ENCODE results near the gene FANCI.

FANCI gene

GRCh38 chr15:89309993-89310392 lies 66.2 kb downstream of the FANCI start:
- H3K36me3 ChIP-seq (ENCODE audit: control insufficient read depth, insufficient read depth, low read length) = peaks cover 20% of the 10 kb centered on the region
- no peak overlapping the region for H3K23ac ChIP-seq (ENCODE audit: low read length)
- H2BK120ac ChIP-seq (ENCODE audit: low read depth, low read length) = no peak overlapping the region
- H4K8ac ChIP-seq (ENCODE audit: low read depth, low read length) = no peak overlapping the region
- no peak for DNase-seq
- no peak overlapping the region for H3K4me2 ChIP-seq (ENCODE audit: low read length)
- H2AK5ac ChIP-seq (ENCODE audit: low read length) = no peak overlapping the region
- no peak overlapping the region for H2BK5ac ChIP-seq (ENCODE audit: low read length)
- no peaks in the 10 kb centered on the region for H3K4me1 ChIP-seq (ENCODE audit: control insufficient read depth, low read depth, low read length)
- no peak overlapping the region for H3K9ac ChIP-seq (ENCODE audit: low read length)
- H3K27ac ChIP-seq (ENCODE audit: low read depth, low read length) = no peak overlapping the region
- no peak overlapping the region for H2BK15ac ChIP-seq (replicated peaks; ENCODE audit: low read depth)
- no peak overlapping the region for H3K4me3 ChIP-seq (ENCODE audit: low read length)
- no peaks in the 10 kb centered on the region for H3K79me2 ChIP-seq (ENCODE audit: control insufficient read depth, insufficient read depth, low read length)
- no CpG with 5 or more reads among the region's 2 CpGs for WGBS (ENCODE audit: extremely low coverage, insufficient coverage, low lambda C conversion rate)
- no peaks in the 10 kb centered on the region for H3K27me3 ChIP-seq (ENCODE audit: insufficient read depth, low read length, poor library complexity)
- no peaks in the 10 kb centered on the region for H3K79me1 ChIP-seq (ENCODE audit: low read length)
- no peak overlapping the region for H3K18ac ChIP-seq (ENCODE audit: low read length)
- H4K5ac ChIP-seq (ENCODE audit: low read length) = no peak overlapping the region
- H3K56ac ChIP-seq (ENCODE audit: low read length) = no peak overlapping the region
- H3K4ac ChIP-seq (ENCODE audit: low read depth, low read length) = no peak overlapping the region

- no peak overlapping the region for H3K27ac ChIP-seq (ENCODE audit: low read depth, low read length)
These were observed 71.7 kb downstream of the FANCI start for GRCh38 chr15:89315375-89315929.

GRCh38 chr15:89316504-89316903 lies 72.7 kb downstream of the FANCI start:
- Histone ChIP-seq H3K27me3 (ENCODE audit: insufficient read depth, low read length, poor library complexity) (no peaks in the 10 kb centered on the region), H3K79me1 (ENCODE audit: low read length) (no peaks in the 10 kb centered on the region), H2BK120ac (ENCODE audit: low read depth, low read length) (no peak overlapping the region), H3K4me1 (ENCODE audit: control insufficient read depth, low read depth, low read length) (no peaks in the 10 kb centered on the region), H3K9ac (ENCODE audit: low read length) (no peak overlapping the region), H3K18ac (ENCODE audit: low read length) (no peak overlapping the region), H3K56ac (ENCODE audit: low read length) (no peak overlapping the region), H2BK15ac (replicated peaks; ENCODE audit: low read depth) (no peak overlapping the region), H3K79me2 (ENCODE audit: control insufficient read depth, insufficient read depth, low read length) (no peaks in the 10 kb centered on the region), H3K23ac (ENCODE audit: low read length) (no peak overlapping the region), H3K4me2 (ENCODE audit: low read length) (no peak overlapping the region), H2AK5ac (ENCODE audit: low read length) (no peak overlapping the region), H4K8ac (ENCODE audit: low read depth, low read length) (no peak overlapping the region), H3K27ac (ENCODE audit: low read depth, low read length) (no peak overlapping the region), H3K4me3 (ENCODE audit: low read length) (no peak overlapping the region), H3K36me3 (ENCODE audit: control insufficient read depth, insufficient read depth, low read length) (peaks cover 43% of the 10 kb centered on the region), H3K4ac (ENCODE audit: low read depth, low read length) (no peak overlapping the region), H4K5ac (ENCODE audit: low read length) (no peak overlapping the region), H2BK5ac (ENCODE audit: low read length) (no peak overlapping the region)
- no peak for DNase-seq
- no CpG with 5 or more reads among the region's 5 CpGs for WGBS (ENCODE audit: extremely low coverage, insufficient coverage, low lambda C conversion rate)

More at GRCh38 chr15:89315375-89315929, 71.7 kb downstream of the FANCI start:
- Histone ChIP-seq H3K23ac (ENCODE audit: low read length) (no peak overlapping the region), H3K4me2 (ENCODE audit: low read length) (no peak overlapping the region), H3K18ac (ENCODE audit: low read length) (no peak overlapping the region), H4K8ac (ENCODE audit: low read depth, low read length) (no peak overlapping the region), H2BK120ac (ENCODE audit: low read depth, low read length) (no peak overlapping the region), H3K4me1 (ENCODE audit: control insufficient read depth, low read depth, low read length) (no peaks in the 10 kb centered on the region), H2BK5ac (ENCODE audit: low read length) (no peak overlapping the region), H3K9ac (ENCODE audit: low read length) (no peak overlapping the region), H3K4ac (ENCODE audit: low read depth, low read length) (no peak overlapping the region), H4K5ac (ENCODE audit: low read length) (no peak overlapping the region), H3K4me3 (ENCODE audit: low read length) (no peak overlapping the region), H2AK5ac (ENCODE audit: low read length) (no peak overlapping the region), H3K79me1 (ENCODE audit: low read length) (no peaks in the 10 kb centered on the region), H3K56ac (ENCODE audit: low read length) (no peak overlapping the region), H2BK15ac (replicated peaks; ENCODE audit: low read depth) (no peak overlapping the region), H3K79me2 (ENCODE audit: control insufficient read depth, insufficient read depth, low read length) (no peaks in the 10 kb centered on the region), H3K27me3 (ENCODE audit: insufficient read depth, low read length, poor library complexity) (no peaks in the 10 kb centered on the region), H3K36me3 (ENCODE audit: control insufficient read depth, insufficient read depth, low read length) (peaks cover 36% of the 10 kb centered on the region)
- DNase-seq = no peak
- no CpG with 5 or more reads among the region's 2 CpGs for WGBS (ENCODE audit: extremely low coverage, insufficient coverage, low lambda C conversion rate)

GRCh38 chr15:89317186-89317720 lies 73.5 kb downstream of the FANCI start:
- Histone ChIP-seq H3K27me3 (ENCODE audit: insufficient read depth, low read length, poor library complexity) (no peaks in the 10 kb centered on the region), H3K56ac (ENCODE audit: low read length) (no peak overlapping the region), H3K4me1 (ENCODE audit: control insufficient read depth, low read depth, low read length) (no peaks in the 10 kb centered on the region), H3K4ac (ENCODE audit: low read depth, low read length) (no peak overlapping the region), H2BK120ac (ENCODE audit: low read depth, low read length) (no peak overlapping the region), H3K9ac (ENCODE audit: low read length) (no peak overlapping the region), H3K23ac (ENCODE audit: low read length) (no peak overlapping the region), H2AK5ac (ENCODE audit: low read length) (no peak overlapping the region), H3K18ac (ENCODE audit: low read length) (no peak overlapping the region), H3K27ac (ENCODE audit: low read depth, low read length) (no peak overlapping the region), H3K36me3 (ENCODE audit: control insufficient read depth, insufficient read depth, low read length) (peaks cover 47% of the 10 kb centered on the region), H3K79me1 (ENCODE audit: low read length) (no peaks in the 10 kb centered on the region), H2BK15ac (replicated peaks; ENCODE audit: low read depth) (no peak overlapping the region), H4K5ac (ENCODE audit: low read length) (no peak overlapping the region), H3K4me2 (ENCODE audit: low read length) (no peak overlapping the region), H2BK5ac (ENCODE audit: low read length) (no peak overlapping the region), H3K4me3 (ENCODE audit: low read length) (no peak overlapping the region), H4K8ac (ENCODE audit: low read depth, low read length) (no peak overlapping the region), H3K79me2 (ENCODE audit: control insufficient read depth, insufficient read depth, low read length) (no peaks in the 10 kb centered on the region)
- WGBS (ENCODE audit: extremely low coverage, insufficient coverage, low lambda C conversion rate) = no CpG with 5 or more reads among the region's 4 CpGs
- DNase-seq = no peak

- no peaks in the 10 kb centered on the region for H3K79me2 ChIP-seq (ENCODE audit: control insufficient read depth, insufficient read depth, low read length)
- WGBS (ENCODE audit: extremely low coverage, insufficient coverage, low lambda C conversion rate) = 100% methylated on average over 1 of the region's 9 CpGs
These were observed 75.9 kb downstream of the FANCI start for GRCh38 chr15:89319678-89320077.

GRCh38 chr15:89320200-89320599 lies 76.4 kb downstream of the FANCI start:
- Histone ChIP-seq H3K27me3 (ENCODE audit: insufficient read depth, low read length, poor library complexity) (no peaks in the 10 kb centered on the region), H3K18ac (ENCODE audit: low read length) (no peak overlapping the region), H4K5ac (ENCODE audit: low read length) (no peak overlapping the region), H3K4ac (ENCODE audit: low read depth, low read length) (no peak overlapping the region), H3K4me1 (ENCODE audit: control insufficient read depth, low read depth, low read length) (no peaks in the 10 kb centered on the region), H2BK15ac (replicated peaks; ENCODE audit: low read depth) (no peak overlapping the region), H4K8ac (ENCODE audit: low read depth, low read length) (no peak overlapping the region), H3K79me2 (ENCODE audit: control insufficient read depth, insufficient read depth, low read length) (no peaks in the 10 kb centered on the region), H3K56ac (ENCODE audit: low read length) (no peak overlapping the region), H3K23ac (ENCODE audit: low read length) (no peak overlapping the region), H2AK5ac (ENCODE audit: low read length) (no peak overlapping the region), H3K79me1 (ENCODE audit: low read length) (no peaks in the 10 kb centered on the region), H2BK120ac (ENCODE audit: low read depth, low read length) (no peak overlapping the region), H3K4me2 (ENCODE audit: low read length) (no peak overlapping the region), H2BK5ac (ENCODE audit: low read length) (no peak overlapping the region), H3K27ac (ENCODE audit: low read depth, low read length) (no peak overlapping the region), H3K36me3 (ENCODE audit: control insufficient read depth, insufficient read depth, low read length) (peaks cover 60% of the 10 kb centered on the region), H3K9ac (ENCODE audit: low read length) (no peak overlapping the region), H3K4me3 (ENCODE audit: low read length) (no peak overlapping the region)
- DNase-seq = no peak
- WGBS (ENCODE audit: extremely low coverage, insufficient coverage, low lambda C conversion rate) = no CpG with 5 or more reads among the region's 2 CpGs

More at GRCh38 chr15:89319678-89320077, 75.9 kb downstream of the FANCI start:
- no peak overlapping the region for H2BK120ac ChIP-seq (ENCODE audit: low read depth, low read length)
- H3K56ac ChIP-seq (ENCODE audit: low read length) = no peak overlapping the region
- no peak overlapping the region for H3K23ac ChIP-seq (ENCODE audit: low read length)
- no peak for DNase-seq
- H3K18ac ChIP-seq (ENCODE audit: low read length) = no peak overlapping the region
- H3K4me1 ChIP-seq (ENCODE audit: control insufficient read depth, low read depth, low read length) = no peaks in the 10 kb centered on the region
- no peak overlapping the region for H3K27ac ChIP-seq (ENCODE audit: low read depth, low read length)
- no peak overlapping the region for H3K9ac ChIP-seq (ENCODE audit: low read length)
- H4K5ac ChIP-seq (ENCODE audit: low read length) = no peak overlapping the region
- H4K8ac ChIP-seq (ENCODE audit: low read depth, low read length) = no peak overlapping the region
- H2BK15ac ChIP-seq (replicated peaks; ENCODE audit: low read depth) = no peak overlapping the region
- no peaks in the 10 kb centered on the region for H3K79me1 ChIP-seq (ENCODE audit: low read length)
- H3K4me3 ChIP-seq (ENCODE audit: low read length) = no peak overlapping the region
- no peaks in the 10 kb centered on the region for H3K27me3 ChIP-seq (ENCODE audit: insufficient read depth, low read length, poor library complexity)
- no peak overlapping the region for H3K4ac ChIP-seq (ENCODE audit: low read depth, low read length)
- peaks cover 63% of the 10 kb centered on the region for H3K36me3 ChIP-seq (ENCODE audit: control insufficient read depth, insufficient read depth, low read length)
- no peak overlapping the region for H3K4me2 ChIP-seq (ENCODE audit: low read length)
- H2AK5ac ChIP-seq (ENCODE audit: low read length) = no peak overlapping the region
- H2BK5ac ChIP-seq (ENCODE audit: low read length) = no peak overlapping the region

Data from mesendoderm (in vitro differentiated cells).